Adrenal gland (tissue), 5 donors: ENCODE data around the gene EFCAB8.

ENCODE experiments used
- CTCF ChIP-seq, 6 experiments: fragments of 450-650 bp in 4 of 6; fragments of 200-600 bp in 2 of 6; sonication (generic) in 1 of 6; IDR thresholded peaks; 1 replicate in 5 of 6; 2 replicates in 1 of 6; pipeline versions ENCODE4 v1.5.1 to v1.8.0; 2016 to 2021; ENCODE audit warnings: antibody characterized with exemption in 6 of 6, mild to moderate bottlenecking in 2 of 6, moderate library complexity in 1 of 6
- POLR2A ChIP-seq, 2 donors: fragments of 450-650 bp; IDR thresholded peaks; one replicate each; pipeline ENCODE4 v1.6.1; 2017; ENCODE audit warnings: antibody characterized with exemption in 2 of 2, mild to moderate bottlenecking in 2 of 2, moderate library complexity in 1 of 2
- donor health status: DM: no; HTN: no; CAD: no.

- no peak for TF ChIP-seq CTCF (IDR thresholded peaks at IDR 0.05)
- no peak for TF ChIP-seq POLR2A (IDR thresholded peaks at IDR 0.05)
Measured at GRCh38 chr20:32918296-32918695, 59.6 kb downstream of the EFCAB8 start.
